Measurements from ENCODE around the gene DOCK2. TPM values are rescaled to one million over a fixed set of nuclear protein-coding genes. Genes with fewer than 3 reads are reported as not detected.
"Not testable (repeated sequence)": the region's sequence is repeated elsewhere in the genome, so short reads cannot be mapped to it uniquely, and the experiment has no call there.

DOCK2 gene
- total RNA-seq, 1 donor from 2014 or later = 4.2 TPM

DNA sequence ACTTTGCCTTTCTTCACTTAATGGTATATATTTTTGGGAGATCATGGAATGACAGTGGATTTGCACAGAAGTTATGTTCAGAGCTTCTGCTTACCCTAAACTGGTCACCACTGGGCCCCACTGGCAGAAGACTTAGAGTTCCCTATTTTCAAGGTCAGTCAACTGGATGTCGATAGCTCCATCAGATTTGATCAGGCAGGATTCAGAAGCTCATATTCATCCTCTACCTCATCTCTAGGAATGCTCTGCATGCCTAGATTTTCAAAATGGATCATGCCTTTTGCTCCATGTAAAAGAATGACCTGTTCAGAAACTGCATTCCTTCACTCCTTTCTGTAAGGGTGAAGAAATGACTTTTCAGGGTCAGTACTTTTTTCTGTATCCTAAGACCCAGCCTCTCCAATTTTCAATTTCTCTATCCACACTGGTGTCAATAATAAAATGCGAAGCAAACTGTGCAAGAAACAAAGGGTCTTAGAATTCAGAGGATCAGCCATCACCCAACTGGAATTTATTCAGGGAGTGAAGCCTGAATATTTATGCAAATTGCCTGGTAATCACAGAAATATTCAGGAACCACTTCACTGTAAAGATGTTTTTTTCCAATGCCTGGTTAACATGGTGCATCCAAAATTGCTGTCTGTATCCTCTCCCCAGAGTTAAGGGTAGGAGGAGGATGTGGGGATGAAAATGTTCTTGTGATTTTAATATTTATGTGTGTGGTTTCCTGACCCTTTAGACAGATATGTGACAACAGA is 125.4 kb downstream of the DOCK2 start:
- no peaks in the 10 kb centered on the region for H3K36me3 ChIP-seq
- no peak for DNase-seq
- no peaks in the 10 kb centered on the region for H3K9me3 ChIP-seq (replicated peaks)
- TF ChIP-seq, protein P1, sequence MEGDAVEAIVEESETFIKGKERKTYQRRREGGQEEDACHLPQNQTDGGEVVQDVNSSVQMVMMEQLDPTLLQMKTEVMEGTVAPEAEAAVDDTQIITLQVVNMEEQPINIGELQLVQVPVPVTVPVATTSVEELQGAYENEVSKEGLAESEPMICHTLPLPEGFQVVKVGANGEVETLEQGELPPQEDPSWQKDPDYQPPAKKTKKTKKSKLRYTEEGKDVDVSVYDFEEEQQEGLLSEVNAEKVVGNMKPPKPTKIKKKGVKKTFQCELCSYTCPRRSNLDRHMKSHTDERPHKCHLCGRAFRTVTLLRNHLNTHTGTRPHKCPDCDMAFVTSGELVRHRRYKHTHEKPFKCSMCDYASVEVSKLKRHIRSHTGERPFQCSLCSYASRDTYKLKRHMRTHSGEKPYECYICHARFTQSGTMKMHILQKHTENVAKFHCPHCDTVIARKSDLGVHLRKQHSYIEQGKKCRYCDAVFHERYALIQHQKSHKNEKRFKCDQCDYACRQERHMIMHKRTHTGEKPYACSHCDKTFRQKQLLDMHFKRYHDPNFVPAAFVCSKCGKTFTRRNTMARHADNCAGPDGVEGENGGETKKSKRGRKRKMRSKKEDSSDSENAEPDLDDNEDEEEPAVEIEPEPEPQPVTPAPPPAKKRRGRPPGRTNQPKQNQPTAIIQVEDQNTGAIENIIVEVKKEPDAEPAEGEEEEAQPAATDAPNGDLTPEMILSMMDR (IDR thresholded peaks at IDR 0.05; ENCODE audit: borderline replicate concordance) = no peak
- H3K4me3 ChIP-seq = no peak overlapping the region
- intact Hi-C loops (cut with micrococcal nuclease) = no loop called here
- H3K27me3 ChIP-seq (ENCODE audit: low read depth) = no peaks in the 10 kb centered on the region
- no peak overlapping the region for H3K27ac ChIP-seq (replicated peaks)
- H3K4me1 ChIP-seq = peaks cover 7% of the 10 kb centered on the region

DNA sequence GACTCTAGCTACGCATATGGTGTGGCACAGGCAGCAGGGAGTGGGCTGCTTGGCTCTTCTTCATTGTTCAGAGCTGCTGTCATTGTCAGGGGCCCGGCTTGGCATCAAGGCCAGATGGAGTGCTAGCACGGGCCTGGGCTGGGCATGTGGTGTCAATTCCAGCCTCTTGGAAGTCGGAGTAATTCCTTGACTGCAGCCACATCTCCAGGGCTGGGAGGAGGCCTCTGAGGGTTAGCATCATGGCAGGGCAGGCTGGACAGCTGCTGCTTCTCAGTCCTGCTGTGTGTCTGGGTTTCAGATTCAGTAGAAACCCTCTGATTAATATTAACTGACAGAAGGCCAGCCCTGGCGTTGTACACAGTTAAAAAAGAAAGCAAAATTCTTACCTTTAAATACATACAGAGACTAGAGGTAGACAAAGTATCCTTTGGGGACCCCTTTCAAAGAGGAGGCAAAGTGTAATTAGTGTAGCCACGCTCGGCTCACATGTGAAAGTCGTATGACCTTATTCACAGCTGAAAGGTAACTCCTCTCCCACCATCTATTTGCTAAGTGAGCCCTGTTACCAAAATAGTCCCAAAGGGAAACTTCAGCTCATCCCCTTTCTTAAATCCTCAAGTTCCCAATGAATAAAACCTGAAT is 126.4 kb downstream of the DOCK2 start:
- peak; percentile 18 for DNase-seq
- Histone ChIP-seq H3K27ac (replicated peaks) (no peak overlapping the region), H3K4me1 (peaks cover 17% of the 10 kb centered on the region), H3K27me3 (ENCODE audit: low read depth) (no peaks in the 10 kb centered on the region), H3K9me3 (replicated peaks) (no peaks in the 10 kb centered on the region), H3K36me3 (no peaks in the 10 kb centered on the region), H3K4me3 (no peak overlapping the region)
- TF ChIP-seq, protein P1 (IDR thresholded peaks at IDR 0.05; ENCODE audit: borderline replicate concordance) = no peak
- intact Hi-C loops (cut with micrococcal nuclease) = no loop called here

DNA sequence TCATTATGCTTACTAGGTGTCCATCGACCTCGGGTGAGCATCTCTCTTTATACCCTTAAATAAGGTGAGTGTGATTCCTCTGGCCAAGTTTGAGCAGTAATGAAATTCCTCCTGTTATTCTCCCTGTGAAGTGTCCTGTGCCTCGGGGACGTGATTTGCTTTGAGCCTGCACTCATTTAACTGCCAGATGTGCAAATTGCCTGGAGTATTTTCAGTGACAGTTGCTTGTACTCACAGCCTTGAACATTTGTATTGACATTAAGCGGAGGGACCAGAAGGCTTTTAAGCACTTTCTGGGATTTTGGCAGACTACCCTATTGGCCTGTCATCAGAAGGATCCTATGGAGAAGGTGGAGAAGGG is 126.9 kb downstream of the DOCK2 start:
- Histone ChIP-seq H3K4me1 (peaks cover 20% of the 10 kb centered on the region), H3K4me3 (no peak overlapping the region), H3K27me3 (ENCODE audit: low read depth) (no peaks in the 10 kb centered on the region), H3K9me3 (replicated peaks) (no peaks in the 10 kb centered on the region), H3K36me3 (no peaks in the 10 kb centered on the region), H3K27ac (replicated peaks) (no peak overlapping the region)
- DNase-seq = no peak
- TF ChIP-seq, protein P1 (IDR thresholded peaks at IDR 0.05; ENCODE audit: borderline replicate concordance) = no peak
- intact Hi-C loops (cut with micrococcal nuclease) = no loop called here

DNA sequence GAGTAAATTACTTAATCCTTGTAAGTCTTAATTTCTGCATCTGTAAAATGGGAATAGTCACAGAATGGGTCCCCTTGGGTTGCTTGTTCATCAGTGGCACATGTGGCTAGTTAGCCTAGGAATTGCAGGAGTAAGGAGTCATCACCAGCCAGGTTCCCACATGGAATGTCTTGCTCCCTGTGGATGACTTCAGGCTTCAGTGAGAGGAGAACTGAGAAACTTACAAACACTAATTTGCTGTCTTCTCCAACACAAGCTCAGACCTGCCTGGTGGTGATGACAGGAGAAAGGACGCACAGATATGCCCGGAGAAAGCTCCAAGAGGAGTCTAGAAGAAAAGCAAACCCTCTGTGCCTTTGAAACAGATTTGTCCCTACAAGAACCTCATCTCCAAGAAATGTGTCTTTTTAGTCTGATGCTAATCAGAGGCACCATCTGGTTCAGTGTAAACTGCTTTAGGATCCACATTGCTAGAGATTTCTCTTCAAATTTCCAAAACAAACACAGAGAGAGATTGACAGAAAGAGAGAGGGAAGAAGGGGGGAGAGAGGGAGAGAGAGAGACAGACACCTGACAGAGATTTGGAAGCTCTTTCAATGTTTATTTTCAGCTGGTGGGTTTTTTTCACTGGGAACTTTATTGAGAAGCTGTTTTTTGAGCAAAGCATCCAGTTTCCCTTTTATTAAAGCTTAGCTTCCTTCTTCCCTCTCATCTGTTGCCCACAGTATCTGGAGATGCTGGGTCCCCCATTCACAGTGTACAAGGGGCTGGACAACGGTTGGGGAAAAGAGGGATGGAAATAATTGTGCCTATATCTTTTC is 128.3 kb downstream of the DOCK2 start:
- no peak for DNase-seq
- Histone ChIP-seq H3K4me3 (no peak overlapping the region), H3K27me3 (ENCODE audit: low read depth) (no peaks in the 10 kb centered on the region), H3K4me1 (peaks cover 20% of the 10 kb centered on the region), H3K36me3 (no peaks in the 10 kb centered on the region), H3K9me3 (replicated peaks) (no peaks in the 10 kb centered on the region), H3K27ac (replicated peaks) (no peak overlapping the region)
- intact Hi-C loops (cut with micrococcal nuclease) = no loop called here
- TF ChIP-seq, protein P1 (IDR thresholded peaks at IDR 0.05; ENCODE audit: borderline replicate concordance) = no peak

DNA sequence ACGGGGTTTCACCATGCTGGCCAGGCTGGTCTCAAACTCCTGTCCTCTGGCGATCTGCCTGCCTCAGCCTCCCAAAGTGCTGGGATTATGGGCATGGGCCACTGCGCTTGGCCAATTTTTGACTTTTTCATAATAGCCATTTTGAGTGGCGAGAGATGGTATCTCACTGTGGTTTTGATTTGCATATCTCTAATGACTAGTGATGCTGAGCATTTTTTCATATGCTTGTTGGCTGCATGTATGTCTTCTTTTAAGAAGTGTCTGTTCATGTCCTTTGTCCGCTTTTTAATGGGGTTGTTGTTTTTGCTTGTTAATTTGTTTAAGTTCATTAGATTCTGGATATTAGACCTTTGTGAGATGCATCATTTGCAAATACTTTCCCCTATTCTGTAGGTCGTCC is 129.9 kb downstream of the DOCK2 start:
- H3K27me3 ChIP-seq (ENCODE audit: low read depth); H3K4me3 ChIP-seq; H3K36me3 ChIP-seq; H3K27ac ChIP-seq (replicated peaks); DNase-seq; H3K9me3 ChIP-seq (replicated peaks); intact Hi-C loops (cut with micrococcal nuclease): not testable (repeated sequence)
- H3K4me1 ChIP-seq = peaks cover 20% of the 10 kb centered on the region

Measured in left ventricle myocardium inferior (tissue), 1 donor.